T1000 (cell line): ENCODE measurements around the gene RXFP3.

Experiments used
- DNase-seq: peaks from one replicate; lab custom pipeline; 2025; ENCODE audit warnings: mixed read lengths; lab: John Stamatoyannopoulos, UW

RXFP3 gene

DNA sequence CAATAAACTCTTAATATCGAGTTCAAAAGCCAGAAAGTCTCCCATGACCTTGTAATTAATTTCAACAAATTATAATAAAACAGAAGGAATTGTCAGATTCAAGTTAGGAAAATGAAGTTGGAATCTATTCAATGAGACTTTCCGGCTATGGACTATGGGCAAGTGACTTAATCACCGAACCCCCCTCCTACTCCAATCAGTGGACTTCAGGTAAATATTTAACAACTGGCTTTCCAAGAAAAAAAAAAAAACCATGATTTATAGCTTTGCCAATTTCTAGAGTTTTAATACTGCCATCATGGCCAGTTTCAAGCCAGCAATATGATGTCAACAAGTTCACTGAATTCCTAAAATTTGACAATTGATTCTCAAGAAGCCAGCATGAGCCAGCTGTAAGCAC, 43.8 kb downstream of the RXFP3 start:
- no peak for DNase-seq

GRCh38 chr5:33981408-33982162, 45.4 kb downstream of the RXFP3 start:
- DNase-seq = no peak

- DNase-seq = no peak
Observed at GRCh38 chr5:33984178-33984577, 48.0 kb downstream of the RXFP3 start.

- no peak for DNase-seq
Observed at GRCh38 chr5:33984671-33985124, 48.5 kb downstream of the RXFP3 start, which contains the start of gene SLC45A2. Gene SLC45A2 (minus strand): TSS chr5:33984693. CDS start chr5:33984583, 110 bp downstream.

DNA sequence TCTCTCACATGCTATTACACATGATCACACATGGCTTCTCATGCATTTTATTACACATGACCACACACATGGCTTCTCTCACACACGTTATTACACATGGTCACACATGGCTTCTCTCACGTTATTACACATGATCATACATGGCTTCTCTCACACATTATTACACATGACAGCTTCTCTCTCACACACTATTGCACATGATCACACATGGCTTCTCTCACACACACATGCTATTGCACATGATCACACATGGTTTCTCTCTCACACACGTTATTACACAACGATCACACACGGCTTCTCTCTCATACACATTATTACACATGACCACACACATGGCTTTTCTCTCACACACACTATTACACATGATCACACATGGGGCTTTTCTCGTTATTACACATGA, 49.3 kb downstream of the RXFP3 start:
- no peak for DNase-seq
